GM19328 (cell line): ENCODE results near the gene NUB1.

Source experiments
- ATAC-seq: cut with Tn5 transposase; IDR thresholded peaks from one replicate; pipeline ENCODE4 v1.9.1; 2021; ENCODE audit warnings: mild to moderate bottlenecking, moderate library complexity; ENCODE audit not compliant: unreplicated experiment

The NUB1 gene

GRCh38 chr7:151416112-151416940 is 74.7 kb downstream of the NUB1 start:
- ATAC-seq = no peak

DNA sequence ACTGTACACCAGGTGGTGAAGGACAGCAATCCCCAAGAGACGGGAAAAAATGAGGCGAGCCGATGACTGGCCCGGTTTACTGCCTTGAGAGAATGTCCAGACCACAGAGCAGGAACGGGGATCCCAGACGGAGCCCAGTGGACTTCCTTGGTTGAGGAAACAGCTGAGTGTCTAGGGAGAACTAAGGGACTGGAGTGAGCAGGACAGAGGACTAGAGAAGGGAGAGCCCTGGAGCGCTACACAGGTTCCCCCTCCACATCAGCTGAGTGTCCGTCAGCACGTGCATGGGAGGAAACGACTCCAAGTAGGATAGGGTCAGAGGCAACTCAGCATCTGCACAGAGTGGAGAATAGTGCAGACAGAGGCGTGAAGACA is 75.3 kb downstream of the NUB1 start:
- no peak for ATAC-seq

DNA sequence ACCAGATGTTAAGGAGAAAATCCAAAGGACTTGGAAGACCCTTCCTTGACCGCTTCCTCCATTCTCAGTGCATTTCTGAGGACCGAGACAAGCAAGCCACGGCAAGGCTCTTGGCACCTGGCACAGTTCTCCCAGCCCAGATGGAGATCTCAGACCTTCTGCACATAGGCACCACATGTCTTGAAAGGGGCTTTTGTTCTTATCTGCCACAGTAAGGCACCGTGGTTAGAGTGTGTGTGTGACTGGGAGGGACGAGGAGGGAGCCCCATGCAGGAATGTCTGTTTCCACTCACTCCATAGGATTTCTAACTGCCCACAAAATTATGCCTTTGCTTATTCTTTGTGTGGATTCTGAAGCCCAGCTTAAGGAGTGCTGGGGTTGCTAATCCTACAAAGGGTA is 78.5 kb downstream of the NUB1 start:
- no peak for ATAC-seq

GRCh38 chr7:151422212-151422611 is 80.6 kb downstream of the NUB1 start:
- no peak for ATAC-seq

DNA sequence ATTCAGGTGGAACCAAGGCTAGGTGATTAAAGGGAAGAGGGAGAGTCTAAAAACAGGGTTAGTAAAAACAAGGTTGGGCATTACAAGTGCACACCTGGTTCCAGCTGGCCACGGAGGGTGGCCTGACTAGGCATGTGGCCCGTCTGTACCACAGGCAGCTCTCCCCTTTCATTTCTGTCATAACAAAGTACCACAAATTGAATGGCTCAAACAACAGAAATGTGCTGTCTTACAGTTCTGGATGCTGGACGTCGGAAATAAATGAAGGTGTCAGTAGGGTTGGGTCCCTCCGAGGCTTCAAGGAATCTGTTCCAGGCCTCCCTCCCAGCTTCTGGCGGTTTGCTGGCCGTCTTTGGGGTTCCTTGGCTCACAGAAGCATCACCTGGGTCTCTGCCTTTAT is 81.6 kb downstream of the NUB1 start:
- no peak for ATAC-seq

- no peak for ATAC-seq
Observed at GRCh38 chr7:151423936-151424335, 82.3 kb downstream of the NUB1 start.

DNA sequence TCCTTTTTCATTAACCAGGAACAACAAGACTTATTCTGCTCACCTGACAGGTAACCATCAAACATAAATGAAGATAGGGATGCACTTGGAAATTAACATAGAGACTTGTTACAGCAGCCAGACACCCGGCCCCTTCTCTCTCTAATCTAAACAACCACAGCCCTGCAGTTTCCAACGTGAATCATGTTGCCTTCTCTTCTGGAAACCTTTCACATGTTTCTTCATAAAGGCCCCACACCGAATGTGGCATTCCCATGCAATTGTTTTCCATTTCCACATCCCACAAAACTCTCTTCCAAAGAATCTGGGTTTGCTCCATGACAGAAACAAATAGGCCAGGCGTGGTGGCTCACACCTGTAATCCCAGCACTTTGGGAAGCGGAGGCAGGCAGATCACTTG is 83.2 kb downstream of the NUB1 start:
- ATAC-seq = no peak

GRCh38 chr7:151425670-151426440 is 84.2 kb downstream of the NUB1 start:
- no peak for ATAC-seq

DNA sequence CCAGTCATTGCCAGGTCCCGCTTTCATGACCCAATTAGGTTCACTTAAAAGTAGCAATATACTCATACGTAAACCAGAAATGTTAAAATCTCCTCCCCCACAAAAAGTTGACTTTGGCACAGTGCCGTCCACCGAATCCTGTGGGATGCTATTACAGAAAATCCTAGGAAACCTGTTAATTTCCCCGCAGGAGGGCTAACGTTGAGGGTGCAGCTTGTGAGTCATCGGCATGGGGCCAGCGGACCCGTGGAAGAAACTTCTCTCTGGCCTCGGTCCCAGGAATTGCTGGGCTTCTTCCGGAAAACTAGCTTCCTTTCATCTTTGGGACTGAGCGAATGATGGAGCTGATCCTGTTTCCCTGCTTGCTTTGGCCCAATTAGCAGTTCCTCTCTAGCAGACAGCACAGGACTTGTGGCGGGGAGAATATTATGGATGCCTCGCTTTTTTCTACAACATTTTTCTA is 84.9 kb downstream of the NUB1 start:
- no peak for ATAC-seq

DNA sequence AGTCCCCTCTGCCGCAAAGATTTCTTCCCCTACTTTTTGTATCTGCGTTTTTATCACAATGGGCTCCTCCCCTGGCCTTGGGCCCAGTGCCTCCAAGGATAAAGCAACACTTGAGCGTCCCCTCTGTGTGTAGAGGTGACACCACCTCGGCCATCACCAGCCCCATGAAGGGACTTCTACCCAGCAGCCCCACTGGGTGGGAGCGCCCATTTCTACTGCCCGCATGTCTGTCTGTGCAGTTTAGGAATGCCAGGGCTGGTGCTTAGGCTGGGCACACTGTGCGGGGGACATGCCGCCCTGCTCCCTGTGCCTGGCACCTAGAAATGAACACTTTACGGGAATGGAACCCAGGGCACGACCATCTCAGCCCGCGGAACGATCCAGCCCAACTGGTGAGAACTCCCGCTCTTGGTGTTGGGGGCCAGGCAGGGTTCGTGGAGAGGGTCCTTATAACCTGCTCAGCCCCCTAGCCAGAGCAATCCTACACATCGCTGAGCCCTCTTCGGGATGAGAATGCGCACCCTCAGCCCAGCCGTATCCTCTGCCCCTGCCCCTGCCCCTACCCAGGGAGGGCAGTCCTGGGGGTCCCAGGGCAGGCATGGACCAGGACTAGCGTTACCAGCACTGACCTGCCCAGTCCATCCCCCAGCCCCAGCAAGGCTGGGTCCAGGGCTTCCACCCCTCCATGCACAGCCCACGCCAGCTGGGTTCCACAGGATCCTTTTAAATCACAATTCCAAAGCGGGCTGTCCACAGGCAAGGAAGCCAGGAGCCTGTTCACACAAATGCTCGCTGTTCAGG is 85.5 kb downstream of the NUB1 start:
- ATAC-seq = no peak

DNA sequence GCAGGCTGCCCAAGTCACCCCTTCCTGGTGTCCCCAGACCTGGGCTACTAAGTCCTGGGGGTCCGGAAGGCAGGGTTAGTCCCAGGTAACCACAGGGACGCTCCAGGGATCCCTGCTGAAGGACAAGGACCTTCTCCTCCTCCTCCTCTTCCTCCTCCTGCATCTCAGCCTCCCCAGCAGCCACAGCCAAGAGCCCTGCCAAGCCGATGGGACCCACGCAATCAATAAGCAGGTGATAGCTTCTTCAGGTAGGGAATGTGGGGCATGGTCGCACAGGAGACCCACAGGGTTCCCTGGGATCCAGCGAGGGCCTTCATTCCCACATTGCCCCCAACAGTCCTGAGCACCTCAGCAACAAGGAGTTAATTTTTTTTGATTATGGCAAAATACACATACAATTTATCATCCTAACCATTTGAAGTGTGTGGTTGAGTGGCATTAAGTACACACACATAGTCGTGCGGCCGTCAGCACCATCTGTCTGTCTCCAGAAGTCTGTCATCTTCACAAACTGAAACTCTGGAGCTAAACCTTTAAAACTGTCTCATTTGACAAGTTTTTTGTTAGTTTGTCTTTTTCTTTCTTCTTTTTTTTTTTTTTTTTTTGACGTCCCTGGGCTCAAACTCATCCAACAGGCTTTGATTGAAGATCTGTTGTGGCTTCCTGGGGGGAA is 86.2 kb downstream of the NUB1 start:
- ATAC-seq = no peak
